RPMI8226 (cell line): Measurements from ENCODE around the gene FAM98C.
"Not testable (repeated sequence)": the region's sequence is repeated elsewhere in the genome, so short reads cannot be mapped to it uniquely, and the experiment has no call there.

ENCODE experiments used
- DNase-seq: peaks from one replicate; pipeline ENCODE4 v3.0.0-alpha.2; 2015

Gene FAM98C

GRCh38 chr19:38402967-38403674, at the start of gene FAM98C:
Gene FAM98C, plus strand, starts transcription at chr19:38403093. Its CDS starts 61 bp downstream, at chr19:38403154.
- DNase-seq, result peak; percentile 96

- no peak for DNase-seq
Observed at GRCh38 chr19:38355728-38356725, 46.9 kb upstream of the FAM98C start.

- DNase-seq, result no peak
Observed at GRCh38 chr19:38358071-38358470, 44.8 kb upstream of the FAM98C start.

- DNase-seq, result no peak
Observed at GRCh38 chr19:38359242-38360021, 43.5 kb upstream of the FAM98C start.

- DNase-seq, result no peak
Observed at GRCh38 chr19:38360351-38360750, 42.5 kb upstream of the FAM98C start.

- no peak for DNase-seq
Observed at GRCh38 chr19:38360839-38361631, 41.9 kb upstream of the FAM98C start.

GRCh38 chr19:38361633-38362075, 41.2 kb upstream of the FAM98C start:
- DNase-seq, result peak; percentile 76

GRCh38 chr19:38362076-38362945, 40.6 kb upstream of the FAM98C start:
- peak; percentile 75 for DNase-seq

- DNase-seq, result not testable (repeated sequence)
Observed at GRCh38 chr19:38362946-38363688, 39.8 kb upstream of the FAM98C start.

GRCh38 chr19:38367041-38367440, 35.9 kb upstream of the FAM98C start:
- no peak for DNase-seq

- no peak for DNase-seq
Observed at GRCh38 chr19:38369584-38369983, 33.3 kb upstream of the FAM98C start.

- no peak for DNase-seq
Observed at GRCh38 chr19:38370299-38370698, 32.6 kb upstream of the FAM98C start.

GRCh38 chr19:38371081-38371480, 31.8 kb upstream of the FAM98C start:
- no peak for DNase-seq

- DNase-seq, result no peak
Observed at GRCh38 chr19:38373907-38374331, 29.0 kb upstream of the FAM98C start.

GRCh38 chr19:38374332-38375097, 28.4 kb upstream of the FAM98C start, which contains the start of gene PSMD8:
Gene PSMD8, plus strand, starts transcription at chr19:38374571. Its CDS starts 31 bp downstream, at chr19:38374602.
- peak; percentile 97 for DNase-seq

GRCh38 chr19:38375098-38375493, 27.8 kb upstream of the FAM98C start:
- peak; percentile 16 for DNase-seq

- DNase-seq, result no peak
Observed at GRCh38 chr19:38375748-38376147, 27.1 kb upstream of the FAM98C start.

GRCh38 chr19:38376576-38376975, 26.3 kb upstream of the FAM98C start:
- DNase-seq, result no peak

GRCh38 chr19:38377052-38377451, 25.8 kb upstream of the FAM98C start:
- no peak for DNase-seq
